ENCODE measurements around the gene GSN.

Gene GSN

GRCh38 chr9:121279776-121280388 lies 11.9 kb downstream of the GSN start:
- TF ChIP-seq CTCF (IDR thresholded peaks at IDR 0.05; ENCODE audit: borderline replicate concordance, insufficient read depth, low read depth, low read length), result no peak
- no peak overlapping the region for H3K4me3 ChIP-seq (ENCODE audit: low read depth, low read length)

GRCh38 chr9:121280715-121281613 lies 13.0 kb downstream of the GSN start:
- no peak overlapping the region for H3K4me3 ChIP-seq (ENCODE audit: low read depth, low read length)
- TF ChIP-seq CTCF (IDR thresholded peaks at IDR 0.05; ENCODE audit: borderline replicate concordance, insufficient read depth, low read depth, low read length), result no peak

- H3K4me3 ChIP-seq (ENCODE audit: low read depth, low read length), result no peak overlapping the region
- TF ChIP-seq CTCF (IDR thresholded peaks at IDR 0.05; ENCODE audit: borderline replicate concordance, insufficient read depth, low read depth, low read length), result no peak
Measured at GRCh38 chr9:121281614-121282276, 13.8 kb downstream of the GSN start.

GRCh38 chr9:121282277-121283079 lies 14.5 kb downstream of the GSN start:
- TF ChIP-seq CTCF (IDR thresholded peaks at IDR 0.05; ENCODE audit: borderline replicate concordance, insufficient read depth, low read depth, low read length), result no peak
- no peak overlapping the region for H3K4me3 ChIP-seq (ENCODE audit: low read depth, low read length)

- no peak overlapping the region for H3K4me3 ChIP-seq (ENCODE audit: low read depth, low read length)
- no peak for TF ChIP-seq CTCF (IDR thresholded peaks at IDR 0.05; ENCODE audit: borderline replicate concordance, insufficient read depth, low read depth, low read length)
Measured at GRCh38 chr9:121283080-121283398, 15.1 kb downstream of the GSN start.

- TF ChIP-seq CTCF (IDR thresholded peaks at IDR 0.05; ENCODE audit: borderline replicate concordance, insufficient read depth, low read depth, low read length), result no peak
- H3K4me3 ChIP-seq (ENCODE audit: low read depth, low read length), result no peak overlapping the region
Measured at GRCh38 chr9:121283856-121284732, 16.1 kb downstream of the GSN start.
